ENCODE results near the gene EDC4. TPM values are rescaled to one million over a fixed set of nuclear protein-coding genes. Genes with fewer than 3 reads are reported as not detected.

EDC4 gene
- total RNA-seq, 2 experiments from 2014 or later = 86.6 to 89.6 TPM

DNA sequence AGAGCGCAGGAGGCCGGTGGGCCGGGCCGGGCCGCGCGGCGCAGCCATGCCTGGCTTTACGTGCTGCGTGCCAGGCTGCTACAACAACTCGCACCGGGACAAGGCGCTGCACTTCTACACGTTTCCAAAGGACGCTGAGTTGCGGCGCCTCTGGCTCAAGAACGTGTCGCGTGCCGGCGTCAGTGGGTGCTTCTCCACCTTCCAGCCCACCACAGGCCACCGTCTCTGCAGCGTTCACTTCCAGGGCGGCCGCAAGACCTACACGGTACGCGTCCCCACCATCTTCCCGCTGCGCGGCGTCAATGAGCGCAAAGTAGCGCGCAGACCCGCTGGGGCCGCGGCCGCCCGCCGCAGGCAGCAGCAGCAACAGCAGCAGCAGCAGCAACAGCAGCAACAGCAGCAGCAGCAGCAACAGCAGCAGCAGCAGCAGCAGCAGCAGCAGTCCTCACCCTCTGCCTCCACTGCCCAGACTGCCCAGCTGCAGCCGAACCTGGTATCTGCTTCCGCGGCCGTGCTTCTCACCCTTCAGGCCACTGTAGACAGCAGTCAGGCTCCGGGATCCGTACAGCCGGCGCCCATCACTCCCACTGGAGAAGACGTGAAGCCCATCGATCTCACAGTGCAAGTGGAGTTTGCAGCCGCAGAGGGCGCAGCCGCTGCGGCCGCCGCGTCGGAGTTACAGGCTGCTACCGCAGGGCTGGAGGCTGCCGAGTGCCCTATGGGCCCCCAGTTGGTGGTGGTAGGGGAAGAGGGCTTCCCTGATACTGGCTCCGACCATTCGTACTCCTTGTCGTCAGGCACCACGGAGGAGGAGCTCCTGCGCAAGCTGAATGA is 30.1 kb upstream of the EDC4 start:
- Histone ChIP-seq H2AFZ (ENCODE audit: low read length) (peak overlapping the region; percentile 87), H3K36me3 (ENCODE audit: insufficient read depth, low read length) (peaks cover 6% of the 10 kb centered on the region; the same call in 1 of the 2 replicates), H3K79me2 (ENCODE audit: insufficient read depth, low read depth, low read length) (peaks cover 42% of the 10 kb centered on the region), H3K4me2 (ENCODE audit: low read length) (peak overlapping the region; percentile 98), H3K4me1 (ENCODE audit: insufficient read depth, low read length, poor library complexity, severe bottlenecking) (peaks cover 37% of the 10 kb centered on the region), H3K9me3 (ENCODE audit: low read length) (no peaks in the 10 kb centered on the region), H3K4me3 (ENCODE audit: low read depth, low read length, poor library complexity, severe bottlenecking) (peak overlapping the region; percentile 99), H3K27ac (ENCODE audit: low read depth, low read length, poor library complexity, severe bottlenecking) (peak overlapping the region; percentile 78), H3K9me2 (ENCODE audit: insufficient read depth, low read length) (no peaks in the 10 kb centered on the region), H4K20me1 (ENCODE audit: insufficient read depth, low read length) (peaks cover 12% of the 10 kb centered on the region; the same call in 1 of the 2 replicates)
- no peak for TF ChIP-seq EZH2phosphoT487 (IDR thresholded peaks at IDR 0.05; ENCODE audit: borderline replicate concordance, low read depth, low read length)
- TF ChIP-seq CTCF (conservative IDR thresholded peaks at IDR 0.05; ENCODE audit: low read length) = peak; percentile 64
- DNase-seq (ENCODE audit: low spot score) = peak; percentile 75
- intact Hi-C loops (cut with micrococcal nuclease; ENCODE audit: unreplicated experiment) = loop anchor here (2.0 kb wide), 1 partner anchor 86 kb away; no protein-coding TSS in a partner anchor
- ChIA-PET POLR2A (interaction anchor here (0.5 to 1.1 kb wide), 2 partner anchors 21 to 394 kb away, joined by 3 read pairs; no protein-coding TSS in a partner anchor), CTCF (ENCODE audit: unreplicated experiment) (interaction anchor here (1.0 kb wide), 1 partner anchor 32 kb away, joined by 3 read pairs; no protein-coding TSS in a partner anchor)
- BruUV-seq (replicated peaks) = TSS peak; percentile 34

- Histone ChIP-seq H3K9me3 (ENCODE audit: low read length) (no peaks in the 10 kb centered on the region), H3K79me2 (ENCODE audit: insufficient read depth, low read depth, low read length) (peaks cover 49% of the 10 kb centered on the region), H3K4me3 (ENCODE audit: low read depth, low read length, poor library complexity, severe bottlenecking) (peak overlapping the region; percentile 99), H3K27ac (ENCODE audit: low read depth, low read length, poor library complexity, severe bottlenecking) (peak overlapping the region; percentile 78), H3K9me2 (ENCODE audit: insufficient read depth, low read length) (no peaks in the 10 kb centered on the region), H2AFZ (ENCODE audit: low read length) (no peak overlapping the region), H3K4me1 (ENCODE audit: insufficient read depth, low read length, poor library complexity, severe bottlenecking) (peaks cover 42% of the 10 kb centered on the region), H4K20me1 (ENCODE audit: insufficient read depth, low read length) (peaks cover 16% of the 10 kb centered on the region; the same call in 1 of the 2 replicates), H3K4me2 (ENCODE audit: low read length) (peak overlapping the region; percentile 98), H3K36me3 (ENCODE audit: insufficient read depth, low read length) (peaks cover 6% of the 10 kb centered on the region; the same call in 1 of the 2 replicates)
- TF ChIP-seq EZH2phosphoT487 (IDR thresholded peaks at IDR 0.05; ENCODE audit: borderline replicate concordance, low read depth, low read length) (no peak), CTCF (conservative IDR thresholded peaks at IDR 0.05; ENCODE audit: low read length) (no peak; the same call in 1 of the 2 replicates)
- no peak for DNase-seq (ENCODE audit: low spot score)
- intact Hi-C loops (cut with micrococcal nuclease; ENCODE audit: unreplicated experiment) = loop anchor here (2.0 kb wide), 1 partner anchor 85 kb away; no protein-coding TSS in a partner anchor
- ChIA-PET CTCF (ENCODE audit: unreplicated experiment) (interaction anchor here (1.0 kb wide), 1 partner anchor 31 kb away, joined by 3 read pairs; no protein-coding TSS in a partner anchor), POLR2A (interaction anchor here (0.5 to 1.1 kb wide), 2 partner anchors 21 to 394 kb away, joined by 3 read pairs; no protein-coding TSS in a partner anchor)
- no TSS peak for BruUV-seq (replicated peaks)
Measured at GRCh38 chr16:67843343-67843765, 29.5 kb upstream of the EDC4 start.

All from OCI-LY7 (cell line).